SU-DHL-6 (cell line): ENCODE results near the gene PYHIN1.

ENCODE experiments used
- H2AFZ ChIP-seq: fragments of 200-600 bp; sonication (generic); 2 replicates; pipeline ENCODE4 v1.6.1; 2014; ENCODE audit warnings: low read depth, mild to moderate bottlenecking, moderate library complexity, mixed read lengths, antibody characterized with exemption, low read length; ENCODE audit not compliant: severe bottlenecking
- H3F3A ChIP-seq: fragments of 200-600 bp; shearing (Covaris generic); 2 replicates; pipeline ENCODE4 v1.6.0; 2016; ENCODE audit warnings: antibody characterized with exemption, mild to moderate bottlenecking; ENCODE audit not compliant: insufficient read depth
- H3K27ac ChIP-seq: fragments of 200-600 bp; sonication (generic); 2 replicates; pipeline ENCODE4 v1.5.1; 2016; ENCODE audit warnings: low read depth, mild to moderate bottlenecking, low read length, moderate library complexity, mixed read lengths
- H3K27me3 ChIP-seq: fragments of 200-600 bp; sonication (generic), shearing (Covaris generic); 2 replicates; pipeline ENCODE4 v1.6.0; 2014; ENCODE audit warnings: mild to moderate bottlenecking, low read length
- H3K36me3 ChIP-seq: fragments of 200-600 bp; sonication (generic); 2 replicates; pipeline ENCODE4 v1.6.1; 2014; ENCODE audit warnings: mild to moderate bottlenecking, low read length, mixed read lengths
- H3K4me2 ChIP-seq: fragments of 300-600, 200-600 bp; shearing (Covaris generic), sonication (generic); 2 replicates; pipeline ENCODE4 v1.6.0; 2014; ENCODE audit warnings: low read length, low read depth, mild to moderate bottlenecking; ENCODE audit not compliant: poor library complexity, severe bottlenecking
- H3K4me3 ChIP-seq: fragments of 200-600 bp; sonication (generic); 2 replicates; pipeline ENCODE4 v1.5.1; 2014; ENCODE audit warnings: antibody characterized with exemption, low read length, mild to moderate bottlenecking, mixed read lengths; ENCODE audit not compliant: insufficient read depth, poor library complexity, severe bottlenecking
- H3K79me2 ChIP-seq: fragments of 200-600 bp; sonication (generic); 2 replicates; pipeline ENCODE4 v1.6.1; 2014; ENCODE audit warnings: mild to moderate bottlenecking, low read length, moderate library complexity; ENCODE audit not compliant: insufficient read depth
- H3K9ac ChIP-seq: fragments of 200-600 bp; sonication (generic); 2 replicates; pipeline ENCODE4 v1.7.0; 2014; ENCODE audit warnings: mild to moderate bottlenecking, low read length
- H3K9me2 ChIP-seq: fragments of 200-600 bp; sonication (generic); replicated peaks from 2 replicates; pipeline ENCODE4 v1.6.1; 2014; ENCODE audit warnings: low read length; ENCODE audit not compliant: insufficient read depth
- H3K9me3 ChIP-seq: fragments of 200-600 bp; sonication (generic); 2 replicates; pipeline ENCODE4 v1.6.1; 2014; ENCODE audit warnings: low read length, mixed read lengths; ENCODE audit not compliant: insufficient read depth
- H4K20me1 ChIP-seq: fragments of 200-600 bp; sonication (generic); 2 replicates; pipeline ENCODE4 v1.6.1; 2014; ENCODE audit warnings: low read depth, mild to moderate bottlenecking, antibody characterized with exemption, low read length, moderate library complexity, mixed read lengths
- EZH2phosphoT487 ChIP-seq: fragments of 200-600 bp; sonication (generic), shearing (Covaris generic); conservative IDR thresholded peaks from 2 replicates; pipeline ENCODE4 v1.6.1; 2018; ENCODE audit warnings: mild to moderate bottlenecking, antibody characterized with exemption, low read length, moderate library complexity, mixed read lengths
- TF ChIP-seq, protein P1 (sequence below): fragments of 200-600 bp; sonication (generic); IDR thresholded peaks from one replicate; pipeline ENCODE4 v1.5.1; 2017; ENCODE audit warnings: antibody characterized with exemption, mild to moderate bottlenecking, low read length, moderate library complexity; ENCODE audit not compliant: insufficient read depth, poor library complexity, severe bottlenecking

PYHIN1 gene

GRCh38 chr1:158946785-158947184 is 15.4 kb downstream of the PYHIN1 start:
- Histone ChIP-seq H3K9me2 (no peaks in the 10 kb centered on the region), H3K4me3 (no peak overlapping the region), H3K79me2 (no peaks in the 10 kb centered on the region), H2AFZ (no peak overlapping the region), H3K4me2 (no peak overlapping the region), H3K9me3 (no peaks in the 10 kb centered on the region), H3K9ac (no peak overlapping the region), H3F3A (peaks cover 7% of the 10 kb centered on the region), H4K20me1 (no peaks in the 10 kb centered on the region), H3K36me3 (peaks cover 17% of the 10 kb centered on the region), H3K27me3 (no peaks in the 10 kb centered on the region), H3K27ac (no peak overlapping the region)
- TF ChIP-seq, protein P1, sequence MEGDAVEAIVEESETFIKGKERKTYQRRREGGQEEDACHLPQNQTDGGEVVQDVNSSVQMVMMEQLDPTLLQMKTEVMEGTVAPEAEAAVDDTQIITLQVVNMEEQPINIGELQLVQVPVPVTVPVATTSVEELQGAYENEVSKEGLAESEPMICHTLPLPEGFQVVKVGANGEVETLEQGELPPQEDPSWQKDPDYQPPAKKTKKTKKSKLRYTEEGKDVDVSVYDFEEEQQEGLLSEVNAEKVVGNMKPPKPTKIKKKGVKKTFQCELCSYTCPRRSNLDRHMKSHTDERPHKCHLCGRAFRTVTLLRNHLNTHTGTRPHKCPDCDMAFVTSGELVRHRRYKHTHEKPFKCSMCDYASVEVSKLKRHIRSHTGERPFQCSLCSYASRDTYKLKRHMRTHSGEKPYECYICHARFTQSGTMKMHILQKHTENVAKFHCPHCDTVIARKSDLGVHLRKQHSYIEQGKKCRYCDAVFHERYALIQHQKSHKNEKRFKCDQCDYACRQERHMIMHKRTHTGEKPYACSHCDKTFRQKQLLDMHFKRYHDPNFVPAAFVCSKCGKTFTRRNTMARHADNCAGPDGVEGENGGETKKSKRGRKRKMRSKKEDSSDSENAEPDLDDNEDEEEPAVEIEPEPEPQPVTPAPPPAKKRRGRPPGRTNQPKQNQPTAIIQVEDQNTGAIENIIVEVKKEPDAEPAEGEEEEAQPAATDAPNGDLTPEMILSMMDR, result no peak
- no peak for TF ChIP-seq EZH2phosphoT487

GRCh38 chr1:158951956-158952355 is 20.6 kb downstream of the PYHIN1 start:
- H3K9me2 ChIP-seq, result no peaks in the 10 kb centered on the region
- peaks cover 10% of the 10 kb centered on the region for H3K36me3 ChIP-seq
- H4K20me1 ChIP-seq, result no peaks in the 10 kb centered on the region
- peaks cover 16% of the 10 kb centered on the region for H3F3A ChIP-seq
- no peak for TF ChIP-seq EZH2phosphoT487
- TF ChIP-seq, protein P1, result no peak
- H3K9me3 ChIP-seq, result no peaks in the 10 kb centered on the region
- peak overlapping the region; percentile 99 for H3K27ac ChIP-seq
- H3K27me3 ChIP-seq, result no peaks in the 10 kb centered on the region
- H3K4me3 ChIP-seq, result peak overlapping the region; percentile 54
- peak overlapping the region; percentile 99 for H3K4me2 ChIP-seq
- peak overlapping the region; percentile 63 for H2AFZ ChIP-seq
- no peaks in the 10 kb centered on the region for H3K79me2 ChIP-seq
- peak overlapping the region; percentile 56 for H3K9ac ChIP-seq

DNA sequence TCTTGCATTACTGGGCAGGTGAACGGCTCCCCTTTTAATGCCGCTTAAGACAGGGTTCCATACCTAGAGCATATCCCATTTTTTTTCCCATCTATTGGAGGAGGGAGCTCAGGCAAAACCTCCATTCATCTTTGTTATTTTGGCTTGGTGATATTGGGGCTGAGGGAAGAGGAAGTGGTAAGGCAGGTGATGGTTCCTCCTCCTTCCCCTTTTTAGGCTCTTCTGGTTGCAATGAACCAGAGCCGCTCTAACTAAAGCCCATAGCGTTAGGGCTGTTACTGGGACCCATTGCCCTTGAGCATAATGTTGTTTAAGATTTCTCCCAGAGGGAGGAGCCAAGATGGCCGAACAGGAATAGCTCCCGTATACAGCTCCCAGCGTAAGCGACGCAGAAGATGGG is 21.1 kb downstream of the PYHIN1 start:
- Histone ChIP-seq H3F3A (peaks cover 16% of the 10 kb centered on the region), H3K79me2 (no peaks in the 10 kb centered on the region), H3K9ac (peak overlapping the region; percentile 56), H4K20me1 (no peaks in the 10 kb centered on the region), H3K27ac (peak overlapping the region; percentile 99), H3K4me3 (peak overlapping the region; percentile 54), H2AFZ (peak overlapping the region; percentile 49), H3K4me2 (peak overlapping the region; percentile 99), H3K9me2 (no peaks in the 10 kb centered on the region), H3K36me3 (peaks cover 9% of the 10 kb centered on the region), H3K9me3 (no peaks in the 10 kb centered on the region), H3K27me3 (no peaks in the 10 kb centered on the region)
- no peak for TF ChIP-seq EZH2phosphoT487
- TF ChIP-seq, protein P1, result no peak
